ENCODE measurements around the gene MAP3K5.

Gene MAP3K5

GRCh38 chr6:136721467-136721866, 70.8 kb downstream of the MAP3K5 start:
- DNase-seq: no peak
- Histone ChIP-seq H3K27ac (ENCODE audit: insufficient read depth in 1 of 2, low read depth in 1 of 2, low read length in 2 of 2, poor library complexity in 1 of 2, severe bottlenecking in 2 of 2) (no peak overlapping the region), H3K9me3 (ENCODE audit: control extremely low read depth in 1 of 5, control insufficient read depth in 4 of 5, insufficient read depth in 2 of 5, low read depth in 1 of 5, low read length in 4 of 5) (no peaks in the 10 kb centered on the region), H3K4me3 (ENCODE audit: control insufficient read depth in 1 of 7, extremely low read depth in 1 of 7, insufficient read depth in 4 of 7, low read depth in 2 of 7, low read length in 6 of 7) (no peak overlapping the region), H3K4me1 (ENCODE audit: control extremely low read depth in 1 of 4, control insufficient read depth in 4 of 4, insufficient read depth in 4 of 4, low read length in 3 of 4) (peaks cover 5 to 41% (median 33%) of the 10 kb centered on the region in 4 experiments), H3K36me3 (ENCODE audit: control insufficient read depth in 4 of 4, insufficient read depth in 4 of 4, low read length in 3 of 4) (peaks cover 0 to 5% (median 3%) of the 10 kb centered on the region in 4 experiments), H3K27me3 (replicated peaks in 2 of 5; ENCODE audit: control insufficient read depth in 4 of 5, insufficient read depth in 5 of 5, low read length in 4 of 5) (no peaks in the 10 kb centered on the region)
- POLR2A ChIA-PET: no interaction called here
- 100% methylated on average over 1 of the region's 4 CpGs for WGBS (ENCODE audit: insufficient coverage)
- CTCF ChIA-PET: interaction anchor here (1.1 to 7.0 kb wide), 4 partner anchors 17 to 78 kb away, joined by 3 to 42 read pairs (median 21); partner anchors contain the start of gene MAP3K5

GRCh38 chr6:136720045-136720770, 72.1 kb downstream of the MAP3K5 start:
- peaks cover 5 to 49% (median 38%) of the 10 kb centered on the region in 4 experiments for H3K4me1 ChIP-seq (ENCODE audit: control extremely low read depth in 1 of 4, control insufficient read depth in 4 of 4, insufficient read depth in 4 of 4, low read length in 3 of 4)
- H3K4me3 ChIP-seq (ENCODE audit: control insufficient read depth in 1 of 7, extremely low read depth in 1 of 7, insufficient read depth in 4 of 7, low read depth in 2 of 7, low read length in 6 of 7): no peak overlapping the region
- POLR2A ChIA-PET: no interaction called here
- H3K27me3 ChIP-seq (replicated peaks in 2 of 5; ENCODE audit: control insufficient read depth in 4 of 5, insufficient read depth in 5 of 5, low read length in 4 of 5): no peaks in the 10 kb centered on the region
- CTCF ChIA-PET: interaction anchor here (0.6 to 7.0 kb wide), 7 partner anchors 13 to 77 kb away, joined by 3 to 42 read pairs (median 5); partner anchors contain the start of gene MAP3K5
- H3K9me3 ChIP-seq (ENCODE audit: control extremely low read depth in 1 of 5, control insufficient read depth in 4 of 5, insufficient read depth in 2 of 5, low read depth in 1 of 5, low read length in 4 of 5): no peaks in the 10 kb centered on the region
- peaks cover 0 to 5% (median 3%) of the 10 kb centered on the region in 4 experiments for H3K36me3 ChIP-seq (ENCODE audit: control insufficient read depth in 4 of 4, insufficient read depth in 4 of 4, low read length in 3 of 4)
- DNase-seq: no peak
- H3K27ac ChIP-seq (ENCODE audit: insufficient read depth in 1 of 2, low read depth in 1 of 2, low read length in 2 of 2, poor library complexity in 1 of 2, severe bottlenecking in 2 of 2): no peak overlapping the region
- WGBS (ENCODE audit: insufficient coverage): 78% methylated on average over 8 of the region's 13 CpGs

- H3K36me3 ChIP-seq (ENCODE audit: control insufficient read depth in 4 of 4, insufficient read depth in 4 of 4, low read length in 3 of 4): peaks cover 0 to 5% (median 3%) of the 10 kb centered on the region in 4 experiments
- H3K4me3 ChIP-seq (ENCODE audit: control insufficient read depth in 1 of 7, extremely low read depth in 1 of 7, insufficient read depth in 4 of 7, low read depth in 2 of 7, low read length in 6 of 7): no peak overlapping the region
- H3K4me1 ChIP-seq (ENCODE audit: control extremely low read depth in 1 of 4, control insufficient read depth in 4 of 4, insufficient read depth in 4 of 4, low read length in 3 of 4): peaks cover 5 to 47% (median 38%) of the 10 kb centered on the region in 4 experiments
- DNase-seq: no peak
- 91% methylated on average over 1 of the region's 2 CpGs for WGBS (ENCODE audit: insufficient coverage)
- ChIA-PET CTCF (interaction anchor here (0.6 to 7.0 kb wide), 5 partner anchors 12 to 76 kb away, joined by 3 to 42 read pairs (median 19); partner anchors contain the start of gene MAP3K5), POLR2A (interaction anchor here (1.3 kb wide), 1 partner anchor 20 kb away, joined by 4 read pairs; no protein-coding TSS in a partner anchor)
- no peaks in the 10 kb centered on the region for H3K9me3 ChIP-seq (ENCODE audit: control extremely low read depth in 1 of 5, control insufficient read depth in 4 of 5, insufficient read depth in 2 of 5, low read depth in 1 of 5, low read length in 4 of 5)
- peak overlapping the region in 1 of 2 experiments; percentile 2 for H3K27ac ChIP-seq (ENCODE audit: insufficient read depth in 1 of 2, low read depth in 1 of 2, low read length in 2 of 2, poor library complexity in 1 of 2, severe bottlenecking in 2 of 2)
- H3K27me3 ChIP-seq (replicated peaks in 2 of 5; ENCODE audit: control insufficient read depth in 4 of 5, insufficient read depth in 5 of 5, low read length in 4 of 5): no peaks in the 10 kb centered on the region
Observed at GRCh38 chr6:136719280-136720044, 72.8 kb downstream of the MAP3K5 start.

GRCh38 chr6:136718476-136718875, 73.8 kb downstream of the MAP3K5 start:
- CTCF ChIA-PET: interaction anchor here (1.6 to 7.0 kb wide), 4 partner anchors 21 to 75 kb away, joined by 4 to 42 read pairs (median 28); partner anchors contain the start of gene MAP3K5
- POLR2A ChIA-PET: interaction anchor here (0.7 to 1.3 kb wide), 2 partner anchors 21 to 73 kb away, joined by 3 to 4 read pairs; no protein-coding TSS in a partner anchor
- WGBS (ENCODE audit: insufficient coverage): no CpG with 5 or more reads among the region's 1 CpG

GRCh38 chr6:136717716-136717990, 74.6 kb downstream of the MAP3K5 start:
- Histone ChIP-seq H3K4me3 (ENCODE audit: control insufficient read depth in 1 of 7, extremely low read depth in 1 of 7, insufficient read depth in 4 of 7, low read depth in 2 of 7, low read length in 6 of 7) (peak overlapping the region in 6 of 7 experiments; percentile 3 to 49 (median 26)), H3K9me3 (ENCODE audit: control extremely low read depth in 1 of 5, control insufficient read depth in 4 of 5, insufficient read depth in 2 of 5, low read depth in 1 of 5, low read length in 4 of 5) (no peaks in the 10 kb centered on the region), H3K36me3 (ENCODE audit: control insufficient read depth in 4 of 4, insufficient read depth in 4 of 4, low read length in 3 of 4) (peaks cover 0 to 5% (median 3%) of the 10 kb centered on the region in 4 experiments), H3K27ac (ENCODE audit: insufficient read depth in 1 of 2, low read depth in 1 of 2, low read length in 2 of 2, poor library complexity in 1 of 2, severe bottlenecking in 2 of 2) (peak overlapping the region; percentile 6 to 68), H3K27me3 (replicated peaks in 2 of 5; ENCODE audit: control insufficient read depth in 4 of 5, insufficient read depth in 5 of 5, low read length in 4 of 5) (no peaks in the 10 kb centered on the region), H3K4me1 (ENCODE audit: control extremely low read depth in 1 of 4, control insufficient read depth in 4 of 4, insufficient read depth in 4 of 4, low read length in 3 of 4) (peaks cover 5 to 43% (median 29%) of the 10 kb centered on the region in 4 experiments)
- CTCF ChIA-PET: interaction anchor here (1.6 to 7.0 kb wide), 4 partner anchors 22 to 75 kb away, joined by 4 to 42 read pairs (median 28); partner anchors contain the start of gene MAP3K5
- no CpG with 5 or more reads among the region's 1 CpG for WGBS (ENCODE audit: insufficient coverage)
- POLR2A ChIA-PET: interaction anchor here (0.6 kb wide), 1 partner anchor 448 kb away, joined by 3 read pairs; no protein-coding TSS in a partner anchor
- no peak for DNase-seq

More at GRCh38 chr6:136718476-136718875, 73.8 kb downstream of the MAP3K5 start:
- no peak overlapping the region for H3K4me3 ChIP-seq (ENCODE audit: control insufficient read depth in 1 of 7, extremely low read depth in 1 of 7, insufficient read depth in 4 of 7, low read depth in 2 of 7, low read length in 6 of 7)
- peaks cover 5 to 40% (median 29%) of the 10 kb centered on the region in 4 experiments for H3K4me1 ChIP-seq (ENCODE audit: control extremely low read depth in 1 of 4, control insufficient read depth in 4 of 4, insufficient read depth in 4 of 4, low read length in 3 of 4)
- H3K27me3 ChIP-seq (replicated peaks in 2 of 5; ENCODE audit: control insufficient read depth in 4 of 5, insufficient read depth in 5 of 5, low read length in 4 of 5): no peaks in the 10 kb centered on the region
- H3K9me3 ChIP-seq (ENCODE audit: control extremely low read depth in 1 of 5, control insufficient read depth in 4 of 5, insufficient read depth in 2 of 5, low read depth in 1 of 5, low read length in 4 of 5): no peaks in the 10 kb centered on the region
- DNase-seq: peak; percentile 48 to 78 (median 60)
- H3K27ac ChIP-seq (ENCODE audit: insufficient read depth in 1 of 2, low read depth in 1 of 2, low read length in 2 of 2, poor library complexity in 1 of 2, severe bottlenecking in 2 of 2): no peak overlapping the region
- H3K36me3 ChIP-seq (ENCODE audit: control insufficient read depth in 4 of 4, insufficient read depth in 4 of 4, low read length in 3 of 4): peaks cover 0 to 5% (median 3%) of the 10 kb centered on the region in 4 experiments

GRCh38 chr6:136716917-136717715, 75.2 kb downstream of the MAP3K5 start:
- Histone ChIP-seq H3K27ac (ENCODE audit: insufficient read depth in 1 of 2, low read depth in 1 of 2, low read length in 2 of 2, poor library complexity in 1 of 2, severe bottlenecking in 2 of 2) (peak overlapping the region; percentile 6 to 68), H3K27me3 (replicated peaks in 2 of 5; ENCODE audit: control insufficient read depth in 4 of 5, insufficient read depth in 5 of 5, low read length in 4 of 5) (no peaks in the 10 kb centered on the region), H3K36me3 (ENCODE audit: control insufficient read depth in 4 of 4, insufficient read depth in 4 of 4, low read length in 3 of 4) (peaks cover 0 to 5% (median 3%) of the 10 kb centered on the region in 4 experiments), H3K9me3 (ENCODE audit: control extremely low read depth in 1 of 5, control insufficient read depth in 4 of 5, insufficient read depth in 2 of 5, low read depth in 1 of 5, low read length in 4 of 5) (no peaks in the 10 kb centered on the region), H3K4me1 (ENCODE audit: control extremely low read depth in 1 of 4, control insufficient read depth in 4 of 4, insufficient read depth in 4 of 4, low read length in 3 of 4) (peaks cover 5 to 43% (median 29%) of the 10 kb centered on the region in 4 experiments), H3K4me3 (ENCODE audit: control insufficient read depth in 1 of 7, extremely low read depth in 1 of 7, insufficient read depth in 4 of 7, low read depth in 2 of 7, low read length in 6 of 7) (peak overlapping the region in 6 of 7 experiments; percentile 3 to 49 (median 26))
- ChIA-PET POLR2A (interaction anchor here (0.6 kb wide), 1 partner anchor 449 kb away, joined by 3 read pairs; no protein-coding TSS in a partner anchor), CTCF (interaction anchor here (0.8 to 7.0 kb wide), 5 partner anchors 16 to 74 kb away, joined by 3 to 42 read pairs (median 19); partner anchors contain the start of gene MAP3K5)
- peak in 2 of 3 donors; percentile 31 to 44 for DNase-seq
- 67% methylated on average over 1 of the region's 4 CpGs for WGBS (ENCODE audit: insufficient coverage)
